ENCODE results near the gene DCAF6. TPM values are rescaled to one million over a fixed set of nuclear protein-coding genes. Genes with fewer than 3 reads are reported as not detected.

Gene DCAF6
- total and polyA plus RNA-seq, 7 donors, result 71.0 to 396 (median 316) TPM

- TF ChIP-seq, protein P1, sequence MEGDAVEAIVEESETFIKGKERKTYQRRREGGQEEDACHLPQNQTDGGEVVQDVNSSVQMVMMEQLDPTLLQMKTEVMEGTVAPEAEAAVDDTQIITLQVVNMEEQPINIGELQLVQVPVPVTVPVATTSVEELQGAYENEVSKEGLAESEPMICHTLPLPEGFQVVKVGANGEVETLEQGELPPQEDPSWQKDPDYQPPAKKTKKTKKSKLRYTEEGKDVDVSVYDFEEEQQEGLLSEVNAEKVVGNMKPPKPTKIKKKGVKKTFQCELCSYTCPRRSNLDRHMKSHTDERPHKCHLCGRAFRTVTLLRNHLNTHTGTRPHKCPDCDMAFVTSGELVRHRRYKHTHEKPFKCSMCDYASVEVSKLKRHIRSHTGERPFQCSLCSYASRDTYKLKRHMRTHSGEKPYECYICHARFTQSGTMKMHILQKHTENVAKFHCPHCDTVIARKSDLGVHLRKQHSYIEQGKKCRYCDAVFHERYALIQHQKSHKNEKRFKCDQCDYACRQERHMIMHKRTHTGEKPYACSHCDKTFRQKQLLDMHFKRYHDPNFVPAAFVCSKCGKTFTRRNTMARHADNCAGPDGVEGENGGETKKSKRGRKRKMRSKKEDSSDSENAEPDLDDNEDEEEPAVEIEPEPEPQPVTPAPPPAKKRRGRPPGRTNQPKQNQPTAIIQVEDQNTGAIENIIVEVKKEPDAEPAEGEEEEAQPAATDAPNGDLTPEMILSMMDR (IDR thresholded peaks at IDR 0.05), result no peak
- ATAC-seq, result no peak
- no peak overlapping the region for H3K27ac ChIP-seq
- no peaks in the 10 kb centered on the region for H3K9me3 ChIP-seq
- peaks cover 2 to 32% of the 10 kb centered on the region in 2 donors for H3K36me3 ChIP-seq (ENCODE audit: insufficient read depth in 1 of 2, low read depth in 1 of 2)
- H3K27me3 ChIP-seq (ENCODE audit: insufficient read depth in 3 of 3, low read length in 2 of 3), result no peaks in the 10 kb centered on the region
- no peaks in the 10 kb centered on the region for H3K4me1 ChIP-seq
- H3K4me3 ChIP-seq, result no peak overlapping the region
- 94 to 96% (median 96%) methylated on average over 5 of the region's 5 CpGs for WGBS, 3 donors
- no peak for DNase-seq
- intact Hi-C loops (cut with DNase I), result no loop called here
These were observed 98.9 kb downstream of the DCAF6 start for GRCh38 chr1:168035345-168035744.

- peaks cover 15% of the 10 kb centered on the region for H3K4me1 ChIP-seq
- H3K9me3 ChIP-seq, result no peaks in the 10 kb centered on the region
- H3K27ac ChIP-seq, result no peak overlapping the region
- DNase-seq (no peak), ATAC-seq (no peak)
- intact Hi-C loops (cut with DNase I), result loop anchor here in 1 of 2 donors (10.0 kb wide), 1 partner anchor 108 kb away; the partner anchor contains the start of genes DCAF6 and MPC2
- no peaks in the 10 kb centered on the region for H3K27me3 ChIP-seq (ENCODE audit: insufficient read depth in 3 of 3, low read length in 2 of 3)
- peaks cover 3 to 54% of the 10 kb centered on the region in 2 donors for H3K36me3 ChIP-seq (ENCODE audit: insufficient read depth in 1 of 2, low read depth in 1 of 2)
- TF ChIP-seq, protein P1 (IDR thresholded peaks at IDR 0.05), result no peak
- WGBS, 3 donors, result 94 to 98% (median 97%) methylated on average over 2 of the region's 2 CpGs
- H3K4me3 ChIP-seq, result no peak overlapping the region
These were observed 105.9 kb downstream of the DCAF6 start for GRCh38 chr1:168042362-168042761.

DNA sequence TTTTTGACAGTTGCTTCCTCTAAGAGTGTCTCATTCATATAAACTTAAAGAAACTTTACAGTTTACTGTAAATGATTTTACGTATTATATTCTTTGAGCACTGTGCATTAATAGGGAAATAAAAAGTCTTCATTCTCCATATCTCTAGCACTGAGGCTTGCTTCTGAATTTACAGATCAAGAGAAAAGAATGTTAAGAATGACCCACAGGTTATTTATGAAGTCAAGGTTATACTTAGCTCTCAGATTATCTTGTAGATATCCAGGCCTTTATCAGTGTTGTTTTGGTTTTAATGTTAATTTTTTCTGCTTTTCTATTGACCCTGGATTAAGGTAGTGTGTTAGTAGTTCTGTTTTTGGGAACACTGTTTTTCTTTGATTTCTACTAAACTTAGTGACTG is 108.8 kb downstream of the DCAF6 start:
- 73 to 97% (median 79%) methylated on average over 1 of the region's 1 CpG for WGBS, 3 donors
- no peaks in the 10 kb centered on the region for H3K9me3 ChIP-seq
- TF ChIP-seq, protein P1 (IDR thresholded peaks at IDR 0.05), result no peak
- ATAC-seq (peak in 2 of 4 donors; percentile 39 to 63), DNase-seq (no peak)
- H3K4me1 ChIP-seq, result peaks cover 21% of the 10 kb centered on the region
- peaks cover 3 to 61% of the 10 kb centered on the region in 2 donors for H3K36me3 ChIP-seq (ENCODE audit: insufficient read depth in 1 of 2, low read depth in 1 of 2)
- no peaks in the 10 kb centered on the region for H3K27me3 ChIP-seq (ENCODE audit: insufficient read depth in 3 of 3, low read length in 2 of 3)
- no peak overlapping the region for H3K4me3 ChIP-seq
- peak overlapping the region; percentile 31 for H3K27ac ChIP-seq
- intact Hi-C loops (cut with DNase I), result loop anchor here in 1 of 2 donors (10.0 kb wide), 1 partner anchor 111 kb away; the partner anchor contains the start of genes DCAF6 and MPC2

- H3K4me3 ChIP-seq, result no peak overlapping the region
- peaks cover 0 to 35% of the 10 kb centered on the region in 2 donors for H3K36me3 ChIP-seq (ENCODE audit: insufficient read depth in 1 of 2, low read depth in 1 of 2)
- intact Hi-C loops (cut with DNase I), result loop anchor here in 1 of 2 donors (5.0 kb wide), 1 partner anchor 113 kb away; the partner anchor contains the start of genes DCAF6 and MPC2
- DNase-seq, result no peak
- H3K4me1 ChIP-seq, result peaks cover 47% of the 10 kb centered on the region
- H3K27me3 ChIP-seq (ENCODE audit: insufficient read depth in 3 of 3, low read length in 2 of 3), result no peaks in the 10 kb centered on the region
- WGBS, 3 donors, result 47 to 65% (median 50%) methylated on average over 1 of the region's 1 CpG
- TF ChIP-seq, protein P1 (IDR thresholded peaks at IDR 0.05), result no peak
- no peaks in the 10 kb centered on the region for H3K9me3 ChIP-seq
- no peak for ATAC-seq
- peak overlapping the region; percentile 67 for H3K27ac ChIP-seq
These were observed 113.8 kb downstream of the DCAF6 start for GRCh38 chr1:168050307-168050706.

DNA sequence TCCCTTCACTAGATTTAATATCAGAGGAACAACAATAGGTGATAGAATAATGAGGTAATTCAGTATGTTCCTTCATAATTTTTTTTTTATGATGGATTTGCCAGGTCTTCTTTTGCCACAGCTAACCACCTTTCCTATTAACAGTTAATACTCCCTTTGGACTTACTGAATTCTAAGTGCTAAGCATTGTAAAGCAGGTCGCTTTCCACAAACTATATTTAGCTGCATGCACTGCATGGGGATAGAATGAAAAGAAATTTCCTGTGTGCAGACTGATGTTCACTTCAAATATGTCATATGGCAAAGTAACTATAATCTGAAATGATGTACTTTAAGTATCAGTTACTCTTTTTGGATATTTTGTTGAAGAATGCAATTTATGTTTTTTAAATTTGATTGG is 114.4 kb downstream of the DCAF6 start:
- 21 to 30% (median 25%) methylated on average over 1 of the region's 1 CpG for WGBS, 3 donors
- TF ChIP-seq, protein P1 (IDR thresholded peaks at IDR 0.05), result no peak
- Histone ChIP-seq H3K36me3 (ENCODE audit: insufficient read depth in 1 of 2, low read depth in 1 of 2) (peaks cover 0 to 29% of the 10 kb centered on the region in 2 donors), H3K27me3 (ENCODE audit: insufficient read depth in 3 of 3, low read length in 2 of 3) (no peaks in the 10 kb centered on the region), H3K9me3 (no peaks in the 10 kb centered on the region), H3K4me3 (no peak overlapping the region), H3K27ac (peak overlapping the region; percentile 67), H3K4me1 (peaks cover 42% of the 10 kb centered on the region)
- peak in 2 of 4 donors; percentile 38 to 47 for ATAC-seq
- intact Hi-C loops (cut with DNase I), result loop anchor here in 1 of 2 donors (5.0 kb wide), 1 partner anchor 114 kb away; the partner anchor contains the start of genes DCAF6 and MPC2
- no peak for DNase-seq

Data from psoas muscle (tissue), 8 donors.